LNCAP (cell line): ENCODE measurements around the gene NBPF3.

Experiments used
- CTCF ChIP-seq: fragments of 450-650 bp; IDR thresholded peaks from 2 replicates; pipeline ENCODE4 v1.5.1; 2017; ENCODE audit warnings: mild to moderate bottlenecking

Gene NBPF3

GRCh38 chr1:21524686-21525339, 84.9 kb downstream of the NBPF3 start:
- no peak for TF ChIP-seq CTCF

DNA sequence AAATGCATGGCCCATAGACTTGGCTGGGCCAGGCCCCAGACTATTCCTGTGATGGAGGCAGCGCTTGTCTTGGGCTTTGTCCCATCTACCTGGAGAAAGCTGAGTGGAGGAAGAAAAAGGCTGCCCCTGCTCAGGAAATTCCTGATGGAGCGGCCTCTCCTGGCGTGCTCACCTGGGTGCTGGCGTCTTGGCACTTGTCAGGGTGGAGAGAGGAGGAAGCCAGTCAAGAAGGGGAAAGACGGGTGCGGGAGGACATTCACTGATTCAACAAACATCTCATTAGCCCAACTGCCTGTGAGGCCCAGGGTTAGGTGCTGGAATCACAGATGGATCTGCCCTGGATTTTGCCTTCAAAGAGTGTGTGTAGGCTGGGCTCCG, 85.4 kb downstream of the NBPF3 start:
- no peak for TF ChIP-seq CTCF

DNA sequence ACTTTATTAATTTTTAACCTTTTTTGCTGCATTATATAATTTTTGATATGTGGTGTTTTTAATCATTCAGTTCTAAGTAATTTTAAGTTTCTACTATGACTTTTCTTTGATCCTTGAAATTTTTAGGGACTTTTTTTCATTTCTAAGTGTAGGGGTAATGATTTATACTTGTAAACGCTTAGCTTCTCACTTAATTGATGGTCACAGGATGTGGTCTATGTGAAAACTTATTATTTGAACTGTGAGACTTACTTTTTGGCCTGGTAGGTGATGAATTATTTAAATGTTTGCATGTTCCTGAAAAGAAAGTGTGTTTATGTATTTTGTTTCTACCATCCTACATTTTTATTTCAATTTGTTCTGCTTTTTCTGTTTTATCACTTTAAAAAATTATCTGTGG, 86.5 kb downstream of the NBPF3 start:
- TF ChIP-seq CTCF = no peak

GRCh38 chr1:21530368-21531016, 90.6 kb downstream of the NBPF3 start:
- TF ChIP-seq CTCF = no peak

DNA sequence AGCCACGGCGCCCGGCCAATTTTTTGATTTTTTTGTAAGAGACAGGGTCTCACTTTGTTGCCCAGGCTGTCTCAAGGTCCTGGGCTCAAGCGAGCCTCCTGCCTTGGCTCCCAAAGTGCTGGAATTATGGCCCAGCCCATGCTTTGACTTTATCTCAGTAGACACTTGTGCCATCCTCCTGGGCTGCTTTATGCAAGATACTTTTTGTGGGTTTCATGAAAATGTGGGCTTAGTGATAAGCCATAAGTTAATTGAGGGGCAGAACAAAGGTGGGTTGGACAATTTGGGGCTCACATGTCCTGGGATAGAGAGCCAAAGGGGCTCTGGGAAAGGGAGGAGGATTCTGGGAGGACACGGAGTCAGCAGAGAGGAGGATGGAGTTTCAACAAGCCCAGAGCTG, 91.3 kb downstream of the NBPF3 start:
- TF ChIP-seq CTCF = no peak

- TF ChIP-seq CTCF = no peak
Observed at GRCh38 chr1:21532496-21532895, 92.6 kb downstream of the NBPF3 start.

DNA sequence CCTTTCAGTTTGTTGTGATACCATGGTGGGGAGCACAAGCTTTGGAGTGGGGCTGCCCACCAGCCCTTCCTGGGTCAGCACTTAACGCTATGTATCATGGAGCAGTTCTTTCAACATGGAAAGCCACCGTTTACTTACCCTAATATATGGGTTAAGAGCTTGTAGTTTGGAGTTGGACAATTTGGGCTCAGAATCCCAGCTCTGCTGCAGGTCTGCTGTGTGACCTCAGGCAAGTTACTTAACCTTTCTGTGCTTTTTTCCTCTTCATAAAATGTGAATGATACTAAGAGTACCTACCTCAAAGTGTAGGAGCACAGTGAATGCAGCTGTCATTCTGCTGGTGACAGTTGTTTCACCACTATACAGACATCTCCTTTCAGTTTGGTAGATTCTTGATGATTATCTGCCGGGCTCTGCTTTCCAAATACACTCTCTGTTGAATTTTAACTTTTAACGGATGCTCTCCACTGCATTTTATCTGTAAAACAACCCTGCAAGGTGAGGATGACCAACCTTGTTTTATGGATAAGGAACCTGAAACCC, 93.1 kb downstream of the NBPF3 start:
- TF ChIP-seq CTCF = no peak
